GM15510 (cell line): ENCODE data around the gene CCDC106.

Experiments used
- POLR2A ChIP-seq: IDR thresholded peaks from 3 replicates; pipeline ENCODE4 v1.6.1; 2011; ENCODE audit warnings: borderline replicate concordance; ENCODE audit not compliant: insufficient read length; ENCODE audit errors: extremely low read depth

The CCDC106 gene

GRCh38 chr19:55693336-55693974 lies 45.4 kb downstream of the CCDC106 start:
- no peak for TF ChIP-seq POLR2A

- no peak for TF ChIP-seq POLR2A
Measured at GRCh38 chr19:55694241-55694655, 46.2 kb downstream of the CCDC106 start.

GRCh38 chr19:55694656-55695491 lies 46.9 kb downstream of the CCDC106 start:
- no peak for TF ChIP-seq POLR2A

- TF ChIP-seq POLR2A, result no peak
Measured at GRCh38 chr19:55695511-55696290, 47.7 kb downstream of the CCDC106 start.

- no peak for TF ChIP-seq POLR2A
Measured at GRCh38 chr19:55696301-55697068, 48.5 kb downstream of the CCDC106 start.

GRCh38 chr19:55697069-55697440 lies 49.0 kb downstream of the CCDC106 start:
- TF ChIP-seq POLR2A, result no peak

- no peak for TF ChIP-seq POLR2A
Measured at GRCh38 chr19:55697698-55698097, 49.7 kb downstream of the CCDC106 start.

GRCh38 chr19:55698256-55698655 lies 50.2 kb downstream of the CCDC106 start:
- no peak for TF ChIP-seq POLR2A

- no peak for TF ChIP-seq POLR2A
Measured at GRCh38 chr19:55699221-55699620, 51.2 kb downstream of the CCDC106 start.

GRCh38 chr19:55700813-55701212 lies 52.8 kb downstream of the CCDC106 start:
- no peak for TF ChIP-seq POLR2A

GRCh38 chr19:55702131-55702627 lies 54.2 kb downstream of the CCDC106 start:
- TF ChIP-seq POLR2A, result no peak
